ENCODE results near the gene CCDC78. TPM values are rescaled to one million over a fixed set of nuclear protein-coding genes. Genes with fewer than 3 reads are reported as not detected.

The CCDC78 gene
- total and polyA plus RNA-seq, 2 of the 13 experiments (the other 11 are each of a cell fraction or from before 2014, with no cell fraction given) = 0.53 to 1.5 TPM

GRCh38 chr16:720447-720989, 5.7 kb downstream of the CCDC78 start (continued):
- TF ChIP-seq ZBTB39 (CRISPR knock-in tag; IDR thresholded peaks at IDR 0.05) (peak; percentile 50; the same call in 1 of the 2 replicates), ZNF10 (CRISPR knock-in tag; IDR thresholded peaks at IDR 0.05; ENCODE audit: borderline replicate concordance, low read depth) (no peak), RBFOX2 (IDR thresholded peaks at IDR 0.05; ENCODE audit: low read depth, low read length) (no peak), ZNF772 (CRISPR knock-in tag; IDR thresholded peaks at IDR 0.05) (no peak), BRD4 (CRISPR knock-in tag; IDR thresholded peaks at IDR 0.05) (no peak), KDM1A (CRISPR knock-in tag; IDR thresholded peaks at IDR 0.05) (no peak), ARID5B (CRISPR knock-in tag; IDR thresholded peaks at IDR 0.05) (no peak), ZKSCAN8 (CRISPR knock-in tag; IDR thresholded peaks at IDR 0.05; ENCODE audit: borderline replicate concordance) (no peak), HDAC6 (IDR thresholded peaks at IDR 0.05; ENCODE audit: low read depth, low read length) (no peak), EP300 (IDR thresholded peaks at IDR 0.05; ENCODE audit: low read depth in 2 of 2, low read length in 2 of 2) (no peak), EP300 (CRISPR knock-in tag; IDR thresholded peaks at IDR 0.05; ENCODE audit: borderline replicate concordance) (no peak), RFXANK (CRISPR knock-in tag; IDR thresholded peaks at IDR 0.05) (no peak), MAFK (conservative IDR thresholded peaks at IDR 0.05 in 1 of 2, IDR thresholded peaks at IDR 0.05 in 1 of 2; ENCODE audit: low read length in 2 of 2) (no peak), CTCF (CRISPR knock-in tag; IDR thresholded peaks at IDR 0.05) (peak; percentile 46), ZFP91 (CRISPR knock-in tag; IDR thresholded peaks at IDR 0.05; ENCODE audit: borderline replicate concordance) (0 out of 2 replicates have a peak, but pooled peaks have one; percentile 37), PHF5A (CRISPR knock-in tag; IDR thresholded peaks at IDR 0.05; ENCODE audit: low read depth, unreplicated experiment) (no peak), CHD4 (IDR thresholded peaks at IDR 0.05; ENCODE audit: borderline replicate concordance, low read length) (no peak), HIC2 (CRISPR knock-in tag; IDR thresholded peaks at IDR 0.05; ENCODE audit: low read depth) (no peak)
